Measurements from ENCODE around the gene PDE4A.
"Not testable (repeated sequence)": the region's sequence is repeated elsewhere in the genome, so short reads cannot be mapped to it uniquely, and the experiment has no call there.

Gene PDE4A

GRCh38 chr19:10430505-10431253 is 10.3 kb downstream of the PDE4A start:
- no peak for DNase-seq

- no peak for DNase-seq
These were observed 11.1 kb downstream of the PDE4A start for GRCh38 chr19:10431254-10431942.

- no peak for DNase-seq
These were observed 11.8 kb downstream of the PDE4A start for GRCh38 chr19:10431943-10432735.

- no peak for DNase-seq
These were observed 12.4 kb downstream of the PDE4A start for GRCh38 chr19:10432736-10433130.

DNA sequence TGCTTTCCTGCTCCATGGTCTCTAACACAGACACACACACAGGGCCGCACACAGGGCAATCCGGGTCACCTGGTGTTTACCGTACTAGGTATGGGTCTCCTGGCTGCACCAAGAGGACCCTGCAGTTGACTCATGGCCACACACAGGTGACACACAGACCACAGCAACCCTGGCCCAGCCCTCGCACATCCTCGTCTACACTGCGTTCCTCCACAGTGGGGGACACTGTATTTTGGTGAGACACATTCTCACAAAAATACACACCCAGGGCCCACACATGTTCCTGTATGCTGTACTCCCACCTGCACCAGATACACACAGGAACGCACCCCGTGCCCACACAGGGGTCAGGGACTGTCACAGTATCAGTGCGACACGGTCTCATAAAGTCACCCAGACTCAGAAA is 12.8 kb downstream of the PDE4A start:
- DNase-seq, result no peak

GRCh38 chr19:10439588-10439987 is 19.2 kb downstream of the PDE4A start:
- DNase-seq, result no peak

GRCh38 chr19:10442698-10443097 is 22.4 kb downstream of the PDE4A start:
- no peak for DNase-seq

DNA sequence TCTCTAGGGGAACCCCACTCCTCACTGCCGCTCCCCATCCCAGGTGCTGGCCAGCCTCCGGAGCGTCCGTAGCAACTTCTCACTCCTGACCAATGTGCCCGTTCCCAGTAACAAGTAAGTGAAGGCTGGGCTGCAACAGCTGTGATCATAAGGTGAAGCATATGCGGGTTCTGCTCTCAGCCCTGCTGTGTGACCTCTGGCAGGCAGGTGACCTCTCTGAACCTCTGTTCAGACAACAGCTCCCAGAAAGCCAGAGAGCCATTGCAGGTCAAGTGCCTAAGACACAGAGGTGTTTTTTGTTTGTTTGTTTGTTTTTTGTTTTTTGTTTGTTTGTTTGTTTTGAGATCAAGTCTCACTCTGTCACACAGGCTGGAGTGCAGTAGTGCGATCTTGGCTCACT is 28.7 kb downstream of the PDE4A start:
- no peak for DNase-seq

DNA sequence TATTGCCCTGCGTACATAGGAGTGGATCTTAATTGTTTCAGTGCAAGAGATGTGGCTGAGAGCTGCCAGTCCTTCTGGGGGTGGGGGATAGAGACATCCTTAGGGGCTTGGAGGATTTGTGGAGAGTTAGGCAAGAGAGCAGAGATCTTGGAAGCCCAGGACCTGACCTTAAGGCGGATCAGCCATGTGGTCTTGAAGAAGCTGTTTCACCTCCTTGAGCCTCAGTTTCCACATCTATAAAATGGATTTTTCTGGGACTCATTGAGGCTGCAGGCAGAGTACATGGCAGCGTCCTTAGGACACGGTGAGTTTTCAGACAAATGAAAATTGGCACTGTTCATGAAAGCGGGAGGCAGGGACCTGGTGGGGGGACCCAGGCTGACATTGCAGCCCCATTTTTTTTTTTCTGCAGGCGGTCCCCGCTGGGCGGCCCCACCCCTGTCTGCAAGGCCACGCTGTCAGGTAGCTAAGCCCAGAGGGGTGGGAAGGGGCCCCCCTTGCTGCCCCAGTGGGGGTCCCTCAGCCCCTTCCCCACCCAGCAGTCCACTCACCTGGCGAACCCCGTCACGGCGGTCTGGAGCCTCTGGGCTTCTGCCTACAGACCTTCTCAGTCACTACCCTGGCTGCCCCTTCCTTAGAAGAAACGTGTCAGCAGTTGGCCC is 30.0 kb downstream of the PDE4A start:
- no peak for DNase-seq

- peak; percentile 30 for DNase-seq
These were observed 30.7 kb downstream of the PDE4A start for GRCh38 chr19:10450853-10451609.

DNA sequence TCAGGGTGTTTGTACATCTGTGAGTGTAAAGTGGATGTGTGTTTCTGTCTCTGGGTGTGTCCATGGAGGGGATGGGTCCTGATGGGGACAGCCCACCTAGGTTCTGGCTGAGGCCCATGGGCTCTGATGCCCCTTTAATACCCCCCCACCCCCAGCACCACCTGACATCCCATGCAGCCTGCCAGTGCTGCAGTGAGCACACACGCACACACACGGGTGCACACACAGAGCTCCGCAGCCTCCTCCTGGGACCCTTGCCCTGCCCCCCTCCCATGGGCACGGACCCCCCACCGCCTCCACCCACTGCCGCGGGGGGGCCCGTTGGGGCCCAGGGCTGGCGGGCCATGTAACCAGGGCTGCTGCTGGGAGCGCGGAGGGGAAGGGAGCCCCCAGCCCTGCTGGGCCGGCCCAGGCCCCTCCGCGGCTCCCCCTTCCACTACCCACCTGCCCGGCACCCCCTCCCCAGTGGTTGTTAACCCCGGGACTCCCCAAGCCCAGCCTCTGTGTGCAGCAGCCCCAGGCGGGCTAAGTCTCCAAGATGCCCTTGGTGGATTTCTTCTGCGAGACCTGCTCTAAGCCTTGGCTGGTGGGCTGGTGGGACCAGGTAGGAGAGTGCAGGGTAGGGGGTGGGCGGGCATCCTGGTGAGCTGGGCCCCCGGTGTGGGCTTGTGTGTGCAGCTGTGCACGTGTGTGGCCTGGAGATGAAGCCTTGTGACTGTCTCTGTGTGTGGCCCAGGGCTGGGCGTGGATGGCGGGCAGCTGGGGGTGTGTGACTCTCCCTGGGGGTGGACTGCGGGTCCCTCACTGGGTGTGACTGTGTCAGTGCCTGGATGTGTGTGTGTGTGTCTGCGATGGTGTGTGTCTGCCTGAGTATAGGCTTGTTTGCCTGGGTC is 32.6 kb downstream of the PDE4A start:
- DNase-seq, result no peak

GRCh38 chr19:10453852-10454251 is 33.5 kb downstream of the PDE4A start:
- DNase-seq, result no peak

- peak; percentile 18 for DNase-seq
These were observed 33.9 kb downstream of the PDE4A start for GRCh38 chr19:10454267-10454666.

- DNase-seq, result not testable (repeated sequence)
These were observed 38.4 kb downstream of the PDE4A start for GRCh38 chr19:10458733-10459132.

DNA sequence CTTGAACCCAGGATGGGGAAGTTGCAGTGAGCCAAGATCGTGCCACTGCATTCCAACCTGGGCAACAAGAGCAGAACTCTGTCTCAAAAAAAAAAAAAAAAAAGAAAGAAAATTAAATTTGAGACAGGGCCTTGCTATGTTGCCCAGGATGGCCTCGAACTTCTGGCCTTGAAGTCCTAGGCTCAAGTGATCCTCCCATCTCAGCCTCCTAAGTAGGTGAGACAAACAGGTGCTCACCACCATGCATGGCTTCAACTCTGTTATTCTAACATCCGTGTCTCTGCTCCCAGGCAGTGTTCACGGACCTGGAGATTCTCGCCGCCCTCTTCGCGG is 40.3 kb downstream of the PDE4A start:
- DNase-seq, result no peak

- peak; percentile 81 for DNase-seq
These were observed 41.0 kb downstream of the PDE4A start for GRCh38 chr19:10461047-10461949.

DNA sequence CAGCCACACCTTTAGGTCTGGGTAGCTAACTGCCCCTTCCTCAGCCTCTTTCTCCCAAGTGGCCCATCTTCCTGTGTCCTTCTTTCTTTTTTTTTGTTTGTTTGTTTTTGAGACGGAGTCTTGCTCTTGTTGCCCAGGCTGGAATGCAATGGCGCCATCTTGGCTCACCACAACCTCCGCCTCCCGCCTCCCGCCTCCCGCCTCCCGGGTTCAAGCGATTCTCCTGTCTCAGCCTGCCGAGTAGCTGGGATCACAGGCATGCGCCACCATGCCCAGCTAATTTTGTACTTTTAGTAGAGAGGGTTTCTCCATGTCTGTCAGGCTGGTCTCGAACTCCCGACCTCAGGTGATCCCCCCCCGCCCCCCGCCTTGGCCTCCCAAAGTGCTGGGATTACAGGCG is 41.7 kb downstream of the PDE4A start:
- not testable (repeated sequence) for DNase-seq

DNA sequence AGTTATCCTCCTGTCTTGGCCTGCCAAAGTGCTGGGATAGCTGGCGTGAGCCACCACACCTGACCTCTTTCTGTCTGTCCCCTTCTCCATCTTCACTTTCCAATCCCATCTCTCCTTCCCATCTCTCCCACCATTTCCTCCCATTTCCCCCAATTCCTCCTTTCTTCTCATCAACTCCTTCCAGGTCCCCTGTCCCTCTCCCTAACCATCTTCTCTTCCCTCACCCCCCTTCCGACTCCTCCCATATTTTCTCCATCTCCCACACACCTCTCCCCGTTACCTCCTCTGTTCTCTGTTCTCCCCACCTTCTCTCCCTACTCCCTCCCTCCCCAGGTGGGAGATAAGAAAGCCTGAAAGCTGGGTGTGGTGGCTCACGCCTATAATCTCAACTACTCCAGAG is 42.2 kb downstream of the PDE4A start:
- no peak for DNase-seq

GRCh38 chr19:10464456-10464855 is 44.1 kb downstream of the PDE4A start:
- no peak for DNase-seq

GRCh38 chr19:10467104-10467706 is 46.9 kb downstream of the PDE4A start:
- no peak for DNase-seq
